DMS53 treated with DMSO at 0.1 percent for 48 hours (cell line): ENCODE measurements around the gene GCN1.

Source experiments
- DNase-seq: peaks from one replicate; lab custom pipeline; 2025; ENCODE audit not compliant: unreplicated experiment; lab: John Stamatoyannopoulos, UW

GCN1 gene

GRCh38 chr12:120229071-120229486 is 34.6 kb upstream of the GCN1 start:
- DNase-seq: no peak

- peak; percentile 80 for DNase-seq
Observed at GRCh38 chr12:120228291-120229070, 34.0 kb upstream of the GCN1 start.

- DNase-seq: no peak
Observed at GRCh38 chr12:120228041-120228290, 33.5 kb upstream of the GCN1 start.

- DNase-seq: no peak
Observed at GRCh38 chr12:120227233-120228040, 32.9 kb upstream of the GCN1 start.

- no peak for DNase-seq
Observed at GRCh38 chr12:120225852-120226640, 31.5 kb upstream of the GCN1 start.

- DNase-seq: no peak
Observed at GRCh38 chr12:120225200-120225558, 30.7 kb upstream of the GCN1 start.

GRCh38 chr12:120224304-120225199 is 30.0 kb upstream of the GCN1 start:
- DNase-seq: no peak

GRCh38 chr12:120223458-120224303 is 29.2 kb upstream of the GCN1 start:
- DNase-seq: no peak

- DNase-seq: no peak
Observed at GRCh38 chr12:120222288-120222832, 27.8 kb upstream of the GCN1 start.

- no peak for DNase-seq
Observed at GRCh38 chr12:120221576-120221900, 27.0 kb upstream of the GCN1 start.

- DNase-seq: no peak
Observed at GRCh38 chr12:120220838-120221575, 26.5 kb upstream of the GCN1 start.

- no peak for DNase-seq
Observed at GRCh38 chr12:120218680-120219606, 24.4 kb upstream of the GCN1 start.

GRCh38 chr12:120216742-120217605 is 22.5 kb upstream of the GCN1 start:
- no peak for DNase-seq

GRCh38 chr12:120215766-120216735 is 21.5 kb upstream of the GCN1 start:
- no peak for DNase-seq

- no peak for DNase-seq
Observed at GRCh38 chr12:120215357-120215735, 20.8 kb upstream of the GCN1 start.
